IPS-20b (cell line): ENCODE measurements around the gene NKX1-1.

Experiments used
- H3K27ac ChIP-seq: one replicate; pipeline ENCODE4 v1.5.1; 2013; ENCODE audit warnings: low read length
- H3K27me3 ChIP-seq: 2 replicates; pipeline ENCODE4 v1.6.1; 2013; ENCODE audit warnings: mild to moderate bottlenecking, low read length, inconsistent platforms; ENCODE audit not compliant: insufficient read depth
- H3K36me3 ChIP-seq: 2 replicates; pipeline ENCODE4 v1.6.1; 2013; ENCODE audit warnings: low read depth, mild to moderate bottlenecking, inconsistent platforms, low read length, moderate library complexity; ENCODE audit not compliant: insufficient read depth
- H3K4me1 ChIP-seq: 2 replicates; pipeline ENCODE4 v1.6.1; 2013; ENCODE audit warnings: mild to moderate bottlenecking, control low read depth, inconsistent platforms, low read length, moderate library complexity; ENCODE audit not compliant: insufficient read depth
- H3K4me3 ChIP-seq: 2 replicates; pipeline ENCODE4 v1.5.1; 2013; ENCODE audit warnings: mild to moderate bottlenecking, low read length, inconsistent platforms
- H3K9ac ChIP-seq: 2 replicates; pipeline ENCODE4 v1.6.1; 2013; ENCODE audit warnings: low read depth, mild to moderate bottlenecking, inconsistent platforms, low read length, moderate library complexity
- H3K9me3 ChIP-seq: 2 replicates; pipeline ENCODE4 v1.6.1; 2013; ENCODE audit warnings: mild to moderate bottlenecking, low read depth, low read length, inconsistent platforms; ENCODE audit not compliant: insufficient read depth

NKX1-1 gene

GRCh38 chr4:1406394-1406980, at the start of gene NKX1-1:
NKX1-1 (minus strand) TSS chr4:1406442; CDS start chr4:1406442, 0 bp downstream.
- H3K4me1 ChIP-seq: no peaks in the 10 kb centered on the region
- H3K27me3 ChIP-seq: peaks cover 100% of the 10 kb centered on the region
- H3K9ac ChIP-seq: no peak within 1 kb of the TSS
- H3K36me3 ChIP-seq: no peaks in the 10 kb centered on the region
- H3K27ac ChIP-seq: no peak within 1 kb of the TSS
- no peaks in the 10 kb centered on the region for H3K9me3 ChIP-seq
- no peak within 1 kb of the TSS for H3K4me3 ChIP-seq

- H3K27me3 ChIP-seq: peaks cover 16% of the 10 kb centered on the region
- H3K36me3 ChIP-seq: no peaks in the 10 kb centered on the region
- H3K4me3 ChIP-seq: no peak overlapping the region
- H3K27ac ChIP-seq: no peak overlapping the region
- no peak overlapping the region for H3K9ac ChIP-seq
- peaks cover 16% of the 10 kb centered on the region for H3K9me3 ChIP-seq
- H3K4me1 ChIP-seq: peaks cover 1% of the 10 kb centered on the region; the same call in 1 of the 2 replicates
Measured at GRCh38 chr4:1453731-1454130, 47.5 kb upstream of the NKX1-1 start.

GRCh38 chr4:1452431-1453051, 46.3 kb upstream of the NKX1-1 start:
- H3K9me3 ChIP-seq: peaks cover 16% of the 10 kb centered on the region
- H3K27me3 ChIP-seq: peaks cover 4% of the 10 kb centered on the region
- H3K4me3 ChIP-seq: no peak overlapping the region
- no peaks in the 10 kb centered on the region for H3K36me3 ChIP-seq
- H3K9ac ChIP-seq: no peak overlapping the region
- no peaks in the 10 kb centered on the region for H3K4me1 ChIP-seq
- H3K27ac ChIP-seq: no peak overlapping the region

GRCh38 chr4:1451752-1452122, 45.5 kb upstream of the NKX1-1 start:
- no peaks in the 10 kb centered on the region for H3K36me3 ChIP-seq
- no peak overlapping the region for H3K4me3 ChIP-seq
- H3K9me3 ChIP-seq: peaks cover 16% of the 10 kb centered on the region
- no peaks in the 10 kb centered on the region for H3K27me3 ChIP-seq
- no peak overlapping the region for H3K27ac ChIP-seq
- H3K4me1 ChIP-seq: no peaks in the 10 kb centered on the region
- no peak overlapping the region for H3K9ac ChIP-seq

- H3K4me3 ChIP-seq: no peak overlapping the region
- no peaks in the 10 kb centered on the region for H3K36me3 ChIP-seq
- H3K27ac ChIP-seq: no peak overlapping the region
- H3K4me1 ChIP-seq: no peaks in the 10 kb centered on the region
- no peaks in the 10 kb centered on the region for H3K27me3 ChIP-seq
- no peak overlapping the region for H3K9ac ChIP-seq
- H3K9me3 ChIP-seq: peaks cover 16% of the 10 kb centered on the region
Measured at GRCh38 chr4:1451106-1451751, 45.0 kb upstream of the NKX1-1 start.

- Histone ChIP-seq H3K9ac (no peak overlapping the region), H3K27ac (no peak overlapping the region), H3K9me3 (peaks cover 16% of the 10 kb centered on the region), H3K36me3 (no peaks in the 10 kb centered on the region), H3K4me3 (no peak overlapping the region), H3K27me3 (no peaks in the 10 kb centered on the region), H3K4me1 (no peaks in the 10 kb centered on the region)
Measured at GRCh38 chr4:1449833-1450741, 43.8 kb upstream of the NKX1-1 start.

- peaks cover 16% of the 10 kb centered on the region for H3K9me3 ChIP-seq
- H3K9ac ChIP-seq: no peak overlapping the region
- no peak overlapping the region for H3K27ac ChIP-seq
- no peak overlapping the region for H3K4me3 ChIP-seq
- no peaks in the 10 kb centered on the region for H3K36me3 ChIP-seq
- H3K4me1 ChIP-seq: no peaks in the 10 kb centered on the region
- no peaks in the 10 kb centered on the region for H3K27me3 ChIP-seq
Measured at GRCh38 chr4:1449475-1449832, 43.2 kb upstream of the NKX1-1 start.

- no peaks in the 10 kb centered on the region for H3K36me3 ChIP-seq
- peaks cover 11% of the 10 kb centered on the region for H3K9me3 ChIP-seq
- H3K27me3 ChIP-seq: no peaks in the 10 kb centered on the region
- no peak overlapping the region for H3K9ac ChIP-seq
- no peaks in the 10 kb centered on the region for H3K4me1 ChIP-seq
- H3K4me3 ChIP-seq: no peak overlapping the region
- no peak overlapping the region for H3K27ac ChIP-seq
Measured at GRCh38 chr4:1448589-1449420, 42.6 kb upstream of the NKX1-1 start.

GRCh38 chr4:1447676-1448588, 41.7 kb upstream of the NKX1-1 start:
- Histone ChIP-seq H3K36me3 (no peaks in the 10 kb centered on the region), H3K9me3 (peaks cover 4% of the 10 kb centered on the region; the same call in 1 of the 2 replicates), H3K4me3 (no peak overlapping the region), H3K27me3 (no peaks in the 10 kb centered on the region), H3K27ac (no peak overlapping the region), H3K4me1 (no peaks in the 10 kb centered on the region), H3K9ac (no peak overlapping the region)

GRCh38 chr4:1446502-1447386, 40.5 kb upstream of the NKX1-1 start:
- Histone ChIP-seq H3K36me3 (no peaks in the 10 kb centered on the region), H3K4me1 (no peaks in the 10 kb centered on the region), H3K27me3 (no peaks in the 10 kb centered on the region), H3K9ac (no peak overlapping the region), H3K27ac (no peak overlapping the region), H3K4me3 (no peak overlapping the region), H3K9me3 (no peaks in the 10 kb centered on the region)
